GM21529 (cell line): ENCODE results near the gene RAB14.

Experiments
- ATAC-seq: cut with Tn5 transposase; IDR thresholded peaks from one replicate; pipeline ENCODE4 v1.9.1; 2021; ENCODE audit not compliant: unreplicated experiment

RAB14 gene

DNA sequence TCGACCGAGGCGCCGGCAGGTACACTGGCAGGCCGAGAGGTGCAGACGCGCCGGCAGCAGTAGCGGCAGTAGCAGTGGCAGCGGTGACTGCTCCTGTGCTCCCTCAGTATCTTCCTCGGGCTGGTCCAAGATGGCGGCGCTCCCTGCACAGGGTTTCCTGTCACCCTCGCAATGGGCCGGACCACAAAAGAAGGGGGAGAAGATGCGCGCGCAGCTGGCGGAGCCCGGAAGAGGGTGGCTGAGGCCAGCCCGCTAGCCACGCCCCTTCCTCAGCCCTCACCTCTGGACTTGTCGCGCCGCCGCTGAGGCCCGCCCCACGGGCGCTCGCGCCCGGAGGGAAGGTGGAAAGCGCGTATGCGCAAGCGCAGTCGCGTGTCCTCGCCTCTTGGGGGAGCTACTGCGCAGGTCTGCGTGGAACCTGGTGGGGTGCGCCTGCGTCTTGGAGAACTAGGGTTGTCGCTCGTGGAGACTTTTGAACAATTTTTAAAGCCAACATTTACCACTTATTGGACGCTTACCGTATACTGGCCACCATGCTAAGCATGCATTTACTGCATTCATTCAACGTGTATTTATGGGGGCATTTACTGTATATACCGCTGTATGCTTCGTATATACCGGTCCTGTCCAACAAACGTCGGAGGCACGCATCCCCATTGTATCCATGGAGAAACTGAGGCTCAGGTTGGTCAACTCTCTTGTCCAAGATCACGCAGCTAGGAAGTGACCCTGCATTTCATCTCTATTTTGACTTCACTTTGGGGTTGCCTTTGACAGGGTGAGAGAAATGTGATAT lies at the start of gene RAB14:
RAB14 (minus strand) TSS at position 132 of the 796 bp plus-strand sequence. CDS start 8,457 bp downstream, outside the sequence.
- ATAC-seq = peak; percentile 86

DNA sequence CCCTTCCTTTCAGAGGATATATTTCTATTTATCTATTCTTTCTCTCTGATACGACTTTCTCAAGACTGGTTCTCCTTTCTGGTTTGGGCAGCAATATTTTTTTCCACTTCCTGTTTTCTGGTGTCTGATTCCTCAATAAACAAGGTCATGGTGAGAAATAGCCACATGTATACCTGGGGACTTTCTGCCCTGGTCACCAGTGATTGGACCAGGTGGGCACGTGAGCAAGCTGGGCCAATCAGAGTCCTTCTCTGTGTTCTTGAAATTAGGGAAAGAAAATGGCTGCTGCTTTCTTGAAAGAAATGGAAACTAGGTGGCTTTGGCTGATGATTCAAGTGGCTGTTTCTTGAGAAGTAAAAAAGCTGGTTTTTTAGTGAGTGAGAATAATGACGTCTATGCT lies 47.9 kb upstream of the RAB14 start:
- no peak for ATAC-seq

DNA sequence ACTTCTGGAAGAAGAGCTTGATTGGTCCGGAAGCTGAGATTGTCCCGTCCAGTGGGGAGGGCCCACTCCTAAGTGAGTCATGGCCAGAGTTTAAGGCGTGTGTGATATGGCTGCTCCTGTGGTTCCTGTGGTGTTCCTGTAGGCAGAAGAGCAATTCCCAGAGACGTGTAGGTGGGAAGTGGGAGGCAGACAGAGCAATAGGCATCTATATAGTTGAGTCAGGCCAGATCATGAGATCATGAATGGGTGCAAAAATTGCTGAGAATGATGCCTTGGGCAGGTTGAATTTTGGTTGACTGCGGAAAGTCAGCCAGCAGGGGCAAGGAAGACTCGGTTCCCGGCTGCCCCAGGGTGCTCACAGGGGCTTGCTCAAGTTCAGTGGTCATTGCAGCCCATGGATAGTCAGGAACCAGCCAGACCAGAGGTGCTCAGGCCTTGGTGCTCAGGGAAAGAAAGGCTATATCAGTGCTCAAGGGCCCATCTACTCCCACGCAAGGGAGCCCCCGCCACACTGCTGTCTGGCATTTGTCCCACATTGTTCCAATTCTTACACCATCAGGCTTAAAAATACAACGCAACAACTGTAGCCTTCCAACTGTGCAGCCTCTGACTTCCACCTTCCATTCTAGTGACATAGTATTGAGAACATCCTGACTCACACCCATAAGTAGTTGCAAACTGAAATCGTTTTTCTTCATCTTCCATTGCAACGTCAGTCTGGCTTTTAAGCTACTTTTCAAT lies 45.3 kb upstream of the RAB14 start:
- no peak for ATAC-seq

DNA sequence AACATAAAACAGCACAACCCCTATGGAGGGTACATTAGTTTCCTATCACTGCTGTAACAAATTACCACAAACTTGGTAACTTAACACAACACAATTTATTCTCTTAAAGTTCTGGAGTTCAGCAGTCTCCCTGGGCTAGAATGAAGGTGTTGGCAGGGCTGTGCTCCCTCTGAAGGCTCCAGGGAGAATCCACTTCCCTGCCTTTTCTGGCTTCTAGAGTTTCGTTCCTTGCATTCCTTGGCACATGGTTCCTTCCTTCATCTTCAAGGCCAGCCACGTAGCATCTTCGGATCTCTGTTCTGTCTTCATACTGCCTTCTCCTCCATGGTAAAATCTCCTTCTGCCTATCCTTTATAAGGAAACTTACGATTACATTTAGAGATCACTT lies 41.3 kb upstream of the RAB14 start:
- ATAC-seq = no peak

DNA sequence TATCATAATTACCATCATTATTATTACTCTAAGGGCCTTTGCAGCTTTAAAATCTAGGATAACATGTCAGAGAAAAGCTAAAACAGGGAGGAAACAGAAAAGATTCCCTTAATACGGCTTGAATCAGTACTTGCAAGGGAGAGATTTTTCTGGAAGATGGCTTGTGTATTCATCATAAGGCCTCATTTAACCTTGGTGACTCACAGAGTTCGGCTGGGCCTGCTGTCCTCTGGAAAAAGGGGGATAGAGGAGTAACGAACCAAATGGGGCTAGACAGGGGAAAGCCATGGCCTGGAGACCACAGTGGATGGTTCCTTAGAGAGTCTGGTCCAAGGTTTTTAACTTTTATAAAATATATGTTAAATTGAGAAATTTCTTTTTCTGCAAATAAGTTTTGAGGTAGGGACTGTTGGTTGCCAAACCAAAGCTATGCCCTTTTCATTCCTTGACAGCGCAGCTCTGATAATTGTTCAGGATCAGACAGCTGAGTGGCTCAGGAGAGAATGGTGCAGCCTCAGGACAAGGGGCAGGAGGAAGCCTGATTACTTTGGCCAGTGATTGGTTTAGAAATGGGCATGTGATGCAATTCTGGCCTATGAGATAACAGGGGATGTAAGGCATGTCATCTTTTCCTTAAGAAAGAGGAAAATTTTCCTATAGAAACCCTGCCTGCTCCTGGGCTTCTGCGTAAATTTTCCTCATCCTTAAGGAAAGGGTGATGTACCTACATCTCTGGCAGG lies 40.7 kb upstream of the RAB14 start:
- no peak for ATAC-seq

DNA sequence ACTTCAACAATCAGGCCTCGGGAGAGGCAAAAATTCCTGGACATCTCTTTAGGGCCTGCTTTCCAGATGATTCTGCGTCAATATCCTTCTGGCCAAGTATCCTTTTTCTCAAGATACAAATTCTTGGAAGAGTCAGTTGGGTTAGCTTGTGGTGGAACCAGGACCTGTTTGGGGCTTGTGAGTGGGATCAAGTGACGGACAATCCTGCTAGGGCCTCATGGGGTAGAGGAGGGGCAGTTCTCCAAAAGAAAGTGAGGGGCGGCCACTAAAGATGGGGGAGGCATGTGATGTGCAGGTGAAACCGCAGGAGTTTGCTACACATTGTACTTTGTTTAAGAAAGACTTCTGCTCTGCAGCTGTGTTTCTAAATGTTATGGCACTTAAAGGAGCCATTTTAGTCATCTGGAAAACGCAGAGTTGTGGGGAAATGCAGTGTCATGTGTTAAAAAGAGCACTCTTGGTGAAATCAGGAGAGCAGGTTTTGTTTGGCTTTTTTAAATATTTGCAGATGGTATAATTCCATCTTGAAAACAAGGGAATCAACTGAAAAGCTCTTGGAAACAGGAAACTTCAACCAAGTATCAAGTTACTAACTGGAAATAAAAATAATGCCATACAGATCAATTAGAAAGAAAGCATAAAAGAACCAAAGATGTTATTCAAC lies 38.9 kb upstream of the RAB14 start:
- no peak for ATAC-seq

DNA sequence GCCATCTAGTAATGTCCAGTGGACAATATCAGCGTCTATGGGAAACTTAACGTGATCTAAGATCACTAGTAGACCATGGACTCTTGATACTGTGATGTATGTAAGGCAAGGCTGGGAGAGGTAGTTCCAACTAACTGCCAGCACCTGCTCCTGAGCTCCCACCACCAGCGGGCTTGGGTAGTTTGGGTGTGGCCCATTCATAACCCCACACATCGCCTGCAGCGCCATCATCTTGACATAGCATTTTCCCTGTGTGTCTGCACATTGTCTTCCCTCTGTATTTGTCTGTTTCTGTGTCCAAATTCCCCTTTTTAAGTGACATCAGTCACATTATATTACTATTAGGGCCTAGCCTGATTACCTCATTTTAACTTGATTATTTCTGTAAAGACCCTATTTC lies 38.2 kb upstream of the RAB14 start:
- ATAC-seq = no peak

DNA sequence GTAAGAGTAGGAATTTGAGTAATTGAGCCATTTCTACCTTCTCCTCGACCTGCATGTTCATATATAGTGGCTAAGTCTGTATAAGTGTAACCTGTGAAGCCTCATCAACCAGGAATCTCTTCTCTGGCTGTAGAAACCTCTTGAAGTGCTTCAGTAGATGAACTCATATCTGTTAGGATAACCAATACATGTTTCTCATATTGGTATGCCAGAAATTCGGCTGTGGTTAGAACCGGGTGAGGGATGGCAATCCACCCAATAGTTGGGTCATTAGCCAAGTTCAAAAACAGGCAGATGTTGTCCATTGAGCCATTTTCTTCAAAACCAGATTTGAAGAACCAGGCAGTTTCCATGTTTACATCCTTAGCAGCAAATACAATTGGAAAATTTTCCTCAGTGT lies 37.4 kb upstream of the RAB14 start:
- ATAC-seq = no peak

DNA sequence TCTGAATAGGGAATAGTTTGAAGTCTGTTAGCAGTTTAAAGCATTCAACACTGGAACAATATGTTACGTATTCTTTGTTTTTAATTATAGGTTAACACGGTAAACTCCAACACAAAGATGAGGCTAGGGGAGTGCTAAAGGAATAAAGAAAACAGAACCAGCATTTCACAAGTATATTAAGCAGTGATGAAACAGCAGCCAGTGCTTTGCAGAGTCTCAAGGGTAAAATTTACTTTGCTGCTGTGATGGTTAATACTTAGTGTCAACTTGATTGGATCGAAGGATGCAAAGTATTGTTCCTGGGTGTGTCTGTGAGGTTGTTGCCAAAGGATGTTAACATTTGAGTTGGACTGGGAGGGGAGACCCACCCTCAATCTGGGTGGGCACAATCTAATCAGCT lies 36.2 kb upstream of the RAB14 start:
- ATAC-seq = no peak

DNA sequence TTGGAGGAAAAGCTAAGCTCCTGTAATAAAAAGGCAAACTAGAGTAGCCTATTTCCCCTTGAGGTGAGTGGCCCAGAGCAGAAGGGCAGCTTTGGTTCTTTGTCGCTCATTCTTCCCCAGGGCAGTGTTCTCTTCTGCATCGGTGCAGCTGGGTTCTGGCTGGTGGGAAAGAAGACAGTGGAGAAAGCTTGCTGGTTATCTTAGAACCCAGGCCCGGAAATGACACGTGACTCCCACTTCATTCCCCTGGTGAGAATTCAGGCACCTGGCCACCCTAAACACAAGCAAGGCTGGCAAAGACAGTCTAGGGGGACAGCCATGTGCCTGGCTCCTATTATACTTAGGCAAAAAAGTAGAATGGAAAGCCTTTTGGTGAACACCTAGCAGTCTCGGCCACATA lies 33.8 kb upstream of the RAB14 start:
- ATAC-seq = no peak

DNA sequence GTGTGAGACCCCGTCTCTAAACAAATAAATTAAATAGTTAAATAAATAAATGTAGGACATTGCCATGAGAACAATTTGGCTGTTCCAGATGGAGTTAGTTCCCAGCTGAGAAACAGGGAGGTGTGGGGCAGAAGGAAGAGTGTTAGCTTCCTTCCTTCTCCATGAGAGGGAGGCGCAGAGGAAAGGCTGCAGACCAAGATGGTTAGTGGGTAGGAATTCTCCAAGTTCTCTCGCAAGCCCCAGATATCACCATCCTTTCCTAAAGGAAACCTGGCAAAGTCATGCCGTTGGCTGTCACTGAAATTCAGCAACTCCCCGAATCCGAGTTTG lies 33.1 kb upstream of the RAB14 start:
- ATAC-seq = no peak

DNA sequence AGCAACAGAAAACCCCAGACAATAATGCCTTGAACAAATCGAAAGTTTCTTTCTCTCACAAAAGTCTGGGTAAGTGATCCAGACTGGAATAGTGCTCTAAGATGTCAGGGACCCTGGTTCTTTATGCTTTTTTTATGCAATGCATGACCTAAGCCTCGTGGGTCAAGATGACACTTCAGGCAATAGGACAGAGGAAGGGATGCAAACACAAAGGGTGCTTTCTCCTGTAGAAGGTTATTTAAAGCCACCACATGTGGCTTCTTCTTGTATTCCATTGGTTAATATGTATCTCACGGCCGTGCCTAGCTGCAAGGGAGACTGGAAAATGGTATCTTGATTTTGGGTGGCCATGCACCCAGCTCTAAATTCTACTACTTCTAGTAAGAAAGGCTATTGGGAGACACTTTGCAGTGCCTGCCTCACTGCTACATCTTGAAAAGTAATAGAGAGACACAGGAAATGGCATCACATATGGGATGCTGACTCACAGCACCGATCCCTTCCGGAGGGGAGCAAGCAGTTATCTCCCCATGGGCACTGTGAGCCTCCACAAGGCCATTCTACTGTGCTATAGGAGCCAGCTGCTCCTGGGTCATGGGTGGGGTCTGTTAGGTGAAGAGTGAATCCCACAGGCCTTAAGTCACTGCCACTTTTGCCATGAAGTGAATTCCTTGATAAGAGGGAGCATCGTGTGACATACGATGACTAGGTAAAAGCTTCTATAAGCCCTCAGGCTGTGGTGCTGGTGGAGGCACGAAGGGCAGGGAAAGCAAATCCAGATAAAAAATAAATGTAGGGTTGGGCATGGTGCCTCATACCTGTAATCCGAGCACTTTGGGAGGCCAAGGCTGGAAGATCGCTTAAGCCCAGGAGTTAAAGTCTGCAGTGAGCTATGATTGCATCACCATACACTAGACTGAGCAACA lies 32.5 kb upstream of the RAB14 start:
- ATAC-seq = no peak

DNA sequence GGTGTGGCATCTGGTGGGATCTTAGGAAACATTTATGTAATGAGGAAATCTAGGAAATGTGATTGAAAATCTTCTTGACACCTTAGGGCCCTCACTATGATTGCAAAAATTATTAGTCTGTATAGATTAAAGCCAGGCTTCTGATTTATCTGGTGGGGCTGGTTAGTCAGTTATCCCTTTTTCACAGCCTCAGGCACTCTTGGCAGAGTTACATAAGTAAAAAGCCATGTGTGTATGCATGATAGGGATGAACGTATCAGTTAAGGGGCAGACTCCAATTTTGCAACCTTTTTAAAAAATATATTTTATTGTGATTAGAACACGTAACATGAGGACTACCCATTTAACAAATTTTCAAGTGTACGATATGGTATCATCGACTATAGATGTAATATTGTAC lies 30.6 kb upstream of the RAB14 start:
- no peak for ATAC-seq

DNA sequence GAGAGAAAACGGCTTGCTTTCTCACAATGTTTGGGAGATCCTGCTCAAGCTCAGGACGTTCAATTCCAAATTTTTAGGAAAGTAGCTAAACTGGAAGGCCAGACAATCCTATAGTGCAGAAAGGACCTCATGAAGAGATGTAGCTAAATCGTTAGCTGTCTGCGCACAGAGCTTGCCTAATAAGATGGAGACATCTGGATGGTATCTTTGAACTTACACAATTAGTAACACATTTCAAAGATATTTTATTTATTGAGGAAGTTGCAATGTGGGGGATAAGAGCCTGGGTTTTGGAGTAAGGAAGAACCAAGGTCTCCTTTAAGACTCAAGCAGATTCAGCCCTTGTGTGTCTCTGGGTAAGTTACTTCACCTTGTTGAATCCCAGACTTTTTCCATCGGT lies 28.6 kb upstream of the RAB14 start:
- ATAC-seq = no peak

DNA sequence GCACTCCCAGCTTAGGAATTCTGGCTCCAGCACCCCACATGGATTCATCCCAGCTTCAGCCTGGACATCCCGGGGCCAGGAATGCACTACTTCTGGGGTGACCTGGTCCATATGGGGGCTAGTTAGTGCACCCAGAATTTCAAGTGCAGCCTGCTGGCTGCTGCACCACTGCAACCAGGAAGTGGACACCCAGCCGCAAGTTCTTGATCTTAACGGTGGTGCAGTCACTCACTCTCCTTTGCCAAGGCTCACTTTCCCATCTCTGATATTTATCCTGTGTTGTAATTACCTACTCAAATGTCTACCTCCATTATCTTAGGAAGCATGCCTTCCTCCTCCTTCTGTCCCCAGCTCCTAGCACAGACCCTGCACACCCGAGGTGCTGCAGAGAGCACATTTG lies 26.2 kb upstream of the RAB14 start:
- no peak for ATAC-seq

DNA sequence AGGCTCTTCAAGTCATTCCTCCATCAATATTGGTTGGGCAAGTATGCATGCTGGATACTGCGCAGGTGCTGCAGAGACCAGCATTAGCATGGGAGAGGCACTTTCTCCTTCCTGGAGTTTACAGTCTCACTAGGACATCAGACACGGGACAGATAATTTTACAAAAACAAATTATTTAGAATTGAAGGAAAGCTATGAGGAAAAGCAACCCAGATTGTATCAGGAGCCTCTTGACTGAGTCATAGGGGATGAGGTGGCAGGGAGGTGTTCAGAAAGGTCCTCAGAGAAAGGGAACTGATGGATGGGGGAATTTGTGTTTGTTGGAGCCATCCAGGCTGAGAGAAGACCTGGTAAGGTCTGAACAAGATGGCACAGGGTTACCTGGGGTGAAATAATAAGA lies 24.5 kb upstream of the RAB14 start:
- ATAC-seq = no peak

DNA sequence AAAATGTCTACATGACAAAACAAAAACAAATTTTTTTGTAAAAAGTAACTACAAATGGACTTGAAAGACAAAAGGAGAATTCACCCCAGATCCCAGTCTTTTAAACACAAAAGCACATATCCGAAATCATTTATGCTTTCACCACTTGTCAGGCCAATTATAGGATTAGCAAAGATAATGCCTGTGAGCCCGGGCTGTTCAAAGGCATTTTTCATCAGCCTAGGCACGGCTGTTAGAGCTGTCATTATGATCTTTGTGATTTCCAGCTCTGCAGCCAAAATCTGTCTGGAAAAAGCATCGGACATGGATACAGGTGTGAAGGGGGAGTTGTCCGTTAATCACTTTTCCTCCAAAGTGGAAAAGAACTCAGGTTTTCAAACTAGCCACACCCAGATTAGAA lies 23.6 kb upstream of the RAB14 start:
- ATAC-seq = no peak

DNA sequence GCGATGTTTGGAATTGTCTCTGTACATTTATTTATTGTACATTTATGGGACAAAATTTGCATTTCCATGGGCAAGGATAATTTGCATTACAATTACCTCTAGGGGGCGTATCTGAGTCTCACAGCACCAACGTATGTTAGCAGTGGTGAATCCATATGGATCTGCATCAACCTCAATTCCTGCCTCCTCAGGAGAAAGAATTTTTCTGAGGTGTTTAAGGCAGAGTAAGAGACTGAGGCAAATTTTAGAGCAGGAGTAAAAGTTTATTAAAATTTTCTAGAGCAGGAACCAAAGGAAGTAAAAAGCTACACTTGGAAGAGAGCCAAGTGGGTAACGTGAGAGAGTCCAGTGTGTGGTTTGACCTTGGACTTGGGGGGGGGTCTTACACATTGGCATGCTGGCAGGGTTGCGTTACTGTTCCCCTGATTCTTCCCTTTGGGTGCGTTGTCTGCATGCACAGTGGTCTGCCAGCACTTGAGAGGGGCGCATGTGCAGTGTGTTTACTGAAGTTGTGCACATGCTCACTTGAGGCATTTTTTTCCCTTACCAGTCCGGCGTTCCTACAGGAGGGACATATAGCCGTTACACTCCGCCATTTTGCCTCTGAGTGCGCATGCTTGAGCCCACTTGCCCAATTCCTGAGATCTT lies 21.0 kb upstream of the RAB14 start:
- ATAC-seq = no peak

DNA sequence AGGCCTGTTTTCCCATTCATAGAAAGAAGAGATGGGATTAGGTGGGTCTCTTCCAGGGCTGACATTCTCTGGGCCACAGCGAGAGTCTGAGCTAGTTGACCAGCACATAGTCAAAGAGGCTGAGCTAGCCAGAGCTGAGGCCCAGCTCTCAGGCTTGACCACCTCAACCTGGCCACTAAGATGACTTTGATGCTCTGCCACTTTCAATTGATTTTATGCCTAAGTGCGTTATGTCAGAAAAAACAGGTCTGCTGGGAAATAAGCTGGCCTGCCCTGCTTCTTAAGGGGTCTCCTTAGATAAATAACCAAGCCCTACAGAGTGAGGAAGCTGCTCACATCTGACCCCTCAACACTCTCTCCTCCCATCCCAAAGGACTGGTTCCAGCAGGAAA lies 20.0 kb upstream of the RAB14 start:
- no peak for ATAC-seq
